ENCODE data around the gene MYBPC3. TPM values are rescaled to one million over a fixed set of nuclear protein-coding genes. Genes with fewer than 3 reads are reported as not detected.
A peak's percentile ranks its signal among the peaks of the same experiment; 100 is the strongest.

Gene MYBPC3
- total and polyA plus RNA-seq, 5 donors = 953 to 1,924 (median 1,256) TPM

DNA sequence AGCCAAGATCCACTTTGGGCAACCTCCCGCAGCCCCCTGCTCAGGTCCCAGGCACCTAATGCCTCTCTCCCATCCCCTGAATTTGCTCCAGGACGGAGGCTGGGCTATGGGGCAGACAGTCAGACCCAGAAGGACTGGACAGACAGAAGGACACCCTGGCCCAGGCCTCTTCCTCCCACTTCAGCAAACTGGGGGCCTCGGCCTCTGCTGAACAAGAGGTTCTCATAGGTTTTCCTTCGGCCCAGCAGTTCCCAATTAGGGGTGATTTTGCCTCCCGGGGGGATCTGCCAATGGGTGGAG, 22.2 kb upstream of the MYBPC3 start:
- WGBS = 85% methylated on average over 5 of the region's 5 CpGs
- no peak for DNase-seq
- Histone ChIP-seq H3K4me3 (ENCODE audit: low read length) (no peak overlapping the region), H3K27me3 (ENCODE audit: control insufficient read depth, insufficient read depth) (no peaks in the 10 kb centered on the region), H3K27ac (ENCODE audit: low read length) (no peak overlapping the region), H3K4me1 (ENCODE audit: control insufficient read depth, insufficient read depth, low read length) (no peaks in the 10 kb centered on the region), H3K9me3 (ENCODE audit: control insufficient read depth, low read length) (no peaks in the 10 kb centered on the region)
- no peak for ATAC-seq
- intact Hi-C loops (cut with DNase I) = loop anchor here (5.0 to 10.0 kb wide), 5 partner anchors 33 to 480 kb away; partner anchors contain the start of genes RAPSN (in 1 of the 4) and SLC39A13 (in 1 of the 4)

GRCh38 chr11:47373876-47374719, 21.6 kb upstream of the MYBPC3 start:
- H3K4me1 ChIP-seq (ENCODE audit: control insufficient read depth, insufficient read depth, low read length) = no peaks in the 10 kb centered on the region
- WGBS = 40% methylated on average over 19 of the region's 19 CpGs
- H3K9me3 ChIP-seq (ENCODE audit: control insufficient read depth, low read length) = no peaks in the 10 kb centered on the region
- H3K27ac ChIP-seq (ENCODE audit: low read length) = no peak overlapping the region
- intact Hi-C loops (cut with DNase I) = loop anchor here (5.0 to 10.0 kb wide), 5 partner anchors 33 to 481 kb away; partner anchors contain the start of genes RAPSN (in 1 of the 4) and SLC39A13 (in 1 of the 4)
- H3K27me3 ChIP-seq (ENCODE audit: control insufficient read depth, insufficient read depth) = no peaks in the 10 kb centered on the region
- no peak overlapping the region for H3K4me3 ChIP-seq (ENCODE audit: low read length)
- peak; percentile 86 to 96 (median 95) for DNase-seq
- peak; percentile 79 to 86 for ATAC-seq

GRCh38 chr11:47372422-47372821, 19.9 kb upstream of the MYBPC3 start:
- peak in 1 of 3 donors; percentile 10 for DNase-seq
- Histone ChIP-seq H3K4me1 (ENCODE audit: control insufficient read depth, insufficient read depth, low read length) (no peaks in the 10 kb centered on the region), H3K27ac (ENCODE audit: low read length) (no peak overlapping the region), H3K27me3 (ENCODE audit: control insufficient read depth, insufficient read depth) (no peaks in the 10 kb centered on the region), H3K4me3 (ENCODE audit: low read length) (no peak overlapping the region), H3K9me3 (ENCODE audit: control insufficient read depth, low read length) (no peaks in the 10 kb centered on the region)
- ATAC-seq = no peak
- 79% methylated on average over 7 of the region's 7 CpGs for WGBS
- intact Hi-C loops (cut with DNase I) = loop anchor here (5.0 to 10.0 kb wide), 5 partner anchors 35 to 482 kb away; partner anchors contain the start of genes RAPSN (in 1 of the 4) and SLC39A13 (in 1 of the 4)

DNA sequence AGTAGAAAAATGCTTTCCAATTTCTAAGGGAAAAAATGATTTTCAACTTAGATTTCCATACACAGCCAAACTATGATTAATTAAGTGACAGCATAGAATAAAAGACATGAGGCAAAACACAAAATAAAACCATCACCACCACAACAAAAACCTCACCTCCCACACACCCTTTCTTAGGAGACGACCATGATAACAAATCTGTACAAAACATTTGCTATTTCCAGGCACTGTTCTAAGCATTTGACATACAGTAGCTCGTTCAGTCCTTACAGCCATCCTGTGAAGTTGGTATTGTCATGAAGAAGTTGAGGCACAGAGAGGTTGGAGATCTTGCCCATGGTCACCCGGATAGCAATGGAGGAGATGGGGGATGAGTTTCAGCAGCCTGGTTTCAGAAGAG, 17.2 kb upstream of the MYBPC3 start:
- Histone ChIP-seq H3K4me1 (ENCODE audit: control insufficient read depth, insufficient read depth, low read length) (no peaks in the 10 kb centered on the region), H3K27ac (ENCODE audit: low read length) (no peak overlapping the region), H3K9me3 (ENCODE audit: control insufficient read depth, low read length) (no peaks in the 10 kb centered on the region), H3K27me3 (ENCODE audit: control insufficient read depth, insufficient read depth) (no peaks in the 10 kb centered on the region), H3K4me3 (ENCODE audit: low read length) (no peak overlapping the region)
- DNase-seq (no peak), ATAC-seq (no peak)
- intact Hi-C loops (cut with DNase I) = loop anchor here (5.0 to 10.0 kb wide), 5 partner anchors 38 to 485 kb away; partner anchors contain the start of genes RAPSN (in 1 of the 4) and SLC39A13 (in 1 of the 4)
- WGBS = 38% methylated on average over 3 of the region's 3 CpGs

- ATAC-seq (no peak), DNase-seq (no peak)
- H3K4me3 ChIP-seq (ENCODE audit: low read length) = no peak overlapping the region
- H3K9me3 ChIP-seq (ENCODE audit: control insufficient read depth, low read length) = no peaks in the 10 kb centered on the region
- H3K4me1 ChIP-seq (ENCODE audit: control insufficient read depth, insufficient read depth, low read length) = no peaks in the 10 kb centered on the region
- intact Hi-C loops (cut with DNase I) = no loop called here
- no peak overlapping the region for H3K27ac ChIP-seq (ENCODE audit: low read length)
- H3K27me3 ChIP-seq (ENCODE audit: control insufficient read depth, insufficient read depth) = no peaks in the 10 kb centered on the region
- 63% methylated on average over 1 of the region's 1 CpG for WGBS
Observed at GRCh38 chr11:47366020-47366490, 13.6 kb upstream of the MYBPC3 start.

DNA sequence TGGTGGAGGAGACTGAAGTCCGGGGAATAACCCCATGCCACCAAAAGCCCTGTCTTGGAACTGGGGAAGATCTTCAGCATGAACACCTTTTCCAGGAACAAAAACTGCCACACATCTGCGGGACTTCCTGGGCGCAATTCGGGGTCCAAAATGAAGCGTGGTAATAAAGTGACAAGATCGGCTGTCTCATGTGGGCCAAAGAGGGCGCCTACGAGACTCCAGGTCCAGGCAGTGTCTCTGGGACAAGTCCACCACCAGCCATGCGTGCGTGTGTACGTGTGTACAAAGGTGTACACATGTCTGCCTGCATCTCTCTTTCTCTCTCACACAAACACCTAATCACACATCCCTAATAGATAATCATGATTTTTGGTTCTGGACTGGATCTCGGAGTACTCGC, 8.9 kb upstream of the MYBPC3 start:
- WGBS = 81% methylated on average over 13 of the region's 13 CpGs
- DNase-seq (no peak), ATAC-seq (no peak)
- Histone ChIP-seq H3K9me3 (ENCODE audit: control insufficient read depth, low read length) (no peaks in the 10 kb centered on the region), H3K27me3 (ENCODE audit: control insufficient read depth, insufficient read depth) (no peaks in the 10 kb centered on the region), H3K4me1 (ENCODE audit: control insufficient read depth, insufficient read depth, low read length) (no peaks in the 10 kb centered on the region), H3K27ac (ENCODE audit: low read length) (peak overlapping the region; percentile 13), H3K4me3 (ENCODE audit: low read length) (no peak overlapping the region)
- intact Hi-C loops (cut with DNase I) = no loop called here

GRCh38 chr11:47360341-47360740, 7.8 kb upstream of the MYBPC3 start:
- 94% methylated on average over 15 of the region's 15 CpGs for WGBS
- Histone ChIP-seq H3K4me3 (ENCODE audit: low read length) (no peak overlapping the region), H3K27ac (ENCODE audit: low read length) (no peak overlapping the region), H3K4me1 (ENCODE audit: control insufficient read depth, insufficient read depth, low read length) (no peaks in the 10 kb centered on the region), H3K9me3 (ENCODE audit: control insufficient read depth, low read length) (no peaks in the 10 kb centered on the region), H3K27me3 (ENCODE audit: control insufficient read depth, insufficient read depth) (no peaks in the 10 kb centered on the region)
- ATAC-seq (no peak), DNase-seq (no peak)
- intact Hi-C loops (cut with DNase I) = no loop called here

- Histone ChIP-seq H3K4me1 (ENCODE audit: control insufficient read depth, insufficient read depth, low read length) (no peaks in the 10 kb centered on the region), H3K27ac (ENCODE audit: low read length) (no peak overlapping the region), H3K27me3 (ENCODE audit: control insufficient read depth, insufficient read depth) (no peaks in the 10 kb centered on the region), H3K4me3 (ENCODE audit: low read length) (no peak overlapping the region), H3K9me3 (ENCODE audit: control insufficient read depth, low read length) (no peaks in the 10 kb centered on the region)
- DNase-seq (peak in 2 of 3 donors; percentile 56 to 69), ATAC-seq (no peak)
- intact Hi-C loops (cut with DNase I) = loop anchor here (5.0 to 10.0 kb wide), 4 partner anchors 85 to 175 kb away; partner anchors contain the start of genes MADD (in 2 of the 4), NR1H3 (in 2 of the 4) and PACSIN3 (in 1 of the 4)
- WGBS = 69% methylated on average over 17 of the region's 17 CpGs
Observed at GRCh38 chr11:47359586-47359985, 7.1 kb upstream of the MYBPC3 start.

DNA sequence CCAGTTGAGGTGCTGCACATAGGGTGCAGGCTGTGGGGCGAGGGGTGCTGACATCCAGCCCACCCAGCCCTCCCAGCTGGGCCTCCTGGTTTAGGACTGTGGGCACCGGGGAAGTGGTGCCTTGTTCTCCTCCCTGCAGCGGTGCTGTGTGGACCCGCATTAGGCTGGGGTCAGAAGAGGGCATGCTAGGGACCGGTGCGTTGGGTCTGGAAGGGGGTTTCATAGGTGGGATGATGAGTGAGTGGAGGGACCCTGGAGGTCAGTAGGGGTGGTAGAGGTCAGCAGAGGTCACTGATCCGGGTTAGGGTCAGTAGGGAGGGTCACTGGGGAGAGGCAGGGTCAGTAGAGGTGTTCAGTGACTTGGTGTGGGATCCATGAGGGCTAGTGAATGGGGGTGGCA, 6.7 kb upstream of the MYBPC3 start:
- intact Hi-C loops (cut with DNase I) = loop anchor here (5.0 to 10.0 kb wide), 4 partner anchors 84 to 174 kb away; partner anchors contain the start of genes MADD (in 2 of the 4), NR1H3 (in 2 of the 4) and PACSIN3 (in 1 of the 4)
- Histone ChIP-seq H3K9me3 (ENCODE audit: control insufficient read depth, low read length) (no peaks in the 10 kb centered on the region), H3K4me3 (ENCODE audit: low read length) (no peak overlapping the region), H3K27ac (ENCODE audit: low read length) (no peak overlapping the region), H3K27me3 (ENCODE audit: control insufficient read depth, insufficient read depth) (no peaks in the 10 kb centered on the region), H3K4me1 (ENCODE audit: control insufficient read depth, insufficient read depth, low read length) (no peaks in the 10 kb centered on the region)
- peak in 1 of 3 donors; percentile 31 for DNase-seq
- WGBS = 75% methylated on average over 7 of the region's 7 CpGs
- no peak for ATAC-seq

GRCh38 chr11:47358731-47359051, 6.2 kb upstream of the MYBPC3 start:
- Histone ChIP-seq H3K4me3 (ENCODE audit: low read length) (no peak overlapping the region), H3K27ac (ENCODE audit: low read length) (no peak overlapping the region), H3K27me3 (ENCODE audit: control insufficient read depth, insufficient read depth) (no peaks in the 10 kb centered on the region), H3K4me1 (ENCODE audit: control insufficient read depth, insufficient read depth, low read length) (no peaks in the 10 kb centered on the region), H3K9me3 (ENCODE audit: control insufficient read depth, low read length) (no peaks in the 10 kb centered on the region)
- ATAC-seq = no peak
- DNase-seq = peak in 1 of 3 donors; percentile 64
- intact Hi-C loops (cut with DNase I) = loop anchor here (5.0 to 10.0 kb wide), 4 partner anchors 84 to 174 kb away; partner anchors contain the start of genes MADD (in 2 of the 4), NR1H3 (in 2 of the 4) and PACSIN3 (in 1 of the 4)
- WGBS = 80% methylated on average over 14 of the region's 14 CpGs
